OCI-M1 (cell line): Measurements from ENCODE around the gene ZBTB34.

ENCODE experiments used
- DNase-seq: peaks from one replicate; lab custom pipeline; 2025; lab: John Stamatoyannopoulos, UW

ZBTB34 gene

DNA sequence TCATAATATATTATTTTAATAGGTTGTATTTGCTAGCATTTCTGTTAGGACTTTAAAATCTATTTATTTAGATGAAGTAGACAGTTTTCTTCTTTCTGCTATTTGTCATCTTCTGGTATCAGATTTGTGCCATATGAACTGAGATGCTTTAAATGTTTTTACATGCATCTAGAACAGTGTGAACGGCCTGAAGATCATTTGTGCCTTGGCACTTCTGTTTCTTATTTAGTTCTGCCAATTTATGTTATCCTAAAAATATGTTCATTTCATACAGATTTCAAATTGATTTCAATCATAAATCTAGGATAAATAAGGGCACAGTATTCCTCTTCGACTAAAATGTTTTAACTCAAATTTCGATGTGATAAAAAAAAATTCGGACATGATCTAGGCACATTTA lies 16.1 kb downstream of the ZBTB34 start:
- DNase-seq, result no peak

DNA sequence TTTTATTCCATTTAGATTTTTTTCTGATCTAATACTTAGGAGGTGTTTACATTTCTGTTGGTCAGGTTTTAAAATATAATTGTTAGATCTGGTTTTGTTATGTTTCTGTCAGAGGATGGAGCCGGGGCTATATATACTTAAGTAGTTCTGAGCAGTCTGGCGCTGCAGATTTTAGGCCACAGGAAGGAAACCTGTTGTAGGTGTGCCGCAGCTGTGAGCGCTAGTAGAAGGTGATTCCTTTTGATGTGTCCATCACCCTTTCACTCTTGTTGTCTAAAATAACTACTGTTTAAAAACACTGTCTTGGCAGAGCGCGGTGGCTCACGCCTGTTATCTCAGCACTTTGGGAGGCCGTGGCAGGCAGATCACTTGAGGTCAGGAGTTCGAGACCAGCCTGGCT lies 17.0 kb downstream of the ZBTB34 start:
- no peak for DNase-seq

DNA sequence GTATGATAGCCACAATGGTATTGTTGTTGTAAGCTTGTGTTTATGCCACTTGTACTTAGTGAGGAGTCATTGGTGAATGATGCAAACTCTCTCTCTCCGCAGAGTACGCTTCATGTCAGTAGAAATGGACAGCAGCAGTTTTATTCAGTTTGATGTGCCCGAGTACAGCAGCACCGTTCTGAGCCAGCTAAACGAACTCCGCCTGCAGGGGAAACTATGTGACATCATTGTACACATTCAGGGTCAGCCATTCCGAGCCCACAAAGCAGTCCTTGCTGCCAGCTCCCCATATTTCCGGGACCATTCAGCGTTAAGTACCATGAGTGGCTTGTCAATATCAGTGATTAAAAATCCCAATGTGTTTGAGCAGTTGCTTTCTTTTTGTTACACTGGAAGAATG lies 18.8 kb downstream of the ZBTB34 start:
- no peak for DNase-seq

DNA sequence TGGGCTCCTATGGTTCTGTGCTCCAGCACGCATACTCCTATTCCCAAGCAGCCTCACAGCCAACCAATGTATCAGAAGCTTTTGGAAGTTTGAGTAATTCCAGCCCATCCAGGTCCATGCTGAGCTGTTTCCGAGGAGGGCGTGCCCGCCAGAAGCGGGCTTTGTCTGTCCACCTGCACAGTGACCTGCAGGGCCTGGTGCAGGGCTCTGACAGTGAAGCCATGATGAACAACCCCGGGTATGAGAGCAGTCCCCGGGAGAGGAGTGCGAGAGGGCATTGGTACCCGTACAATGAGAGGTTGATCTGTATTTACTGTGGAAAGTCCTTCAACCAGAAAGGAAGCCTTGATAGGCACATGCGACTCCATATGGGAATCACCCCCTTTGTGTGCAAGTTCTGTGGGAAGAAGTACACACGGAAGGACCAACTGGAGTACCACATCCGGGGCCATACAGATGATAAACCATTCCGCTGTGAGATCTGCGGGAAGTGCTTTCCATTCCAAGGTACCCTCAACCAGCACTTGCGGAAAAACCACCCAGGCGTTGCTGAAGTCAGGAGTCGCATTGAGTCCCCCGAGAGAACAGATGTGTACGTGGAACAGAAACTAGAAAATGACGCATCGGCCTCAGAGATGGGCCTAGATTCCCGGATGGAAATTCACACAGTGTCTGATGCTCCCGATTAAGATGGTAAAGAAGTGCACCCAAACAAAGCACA lies 19.9 kb downstream of the ZBTB34 start:
- DNase-seq, result no peak

DNA sequence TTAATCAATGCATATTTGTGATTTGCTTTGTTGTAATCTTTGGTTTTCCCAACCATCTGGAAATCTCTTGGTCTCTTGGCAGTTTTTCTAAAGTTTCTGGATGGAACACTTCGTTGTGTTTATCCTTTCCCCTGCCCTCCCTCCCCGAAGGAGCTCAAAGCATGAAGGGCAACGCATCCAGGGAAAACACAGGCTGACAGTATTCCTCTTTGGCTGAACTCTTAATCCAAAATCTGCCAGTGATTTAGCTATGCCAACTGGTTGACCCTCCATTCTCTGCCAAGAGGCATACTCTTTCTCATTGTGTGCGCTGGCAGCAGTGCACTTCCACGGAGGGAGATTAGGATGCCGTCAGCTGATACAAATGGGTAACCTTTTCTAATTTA lies 20.5 kb downstream of the ZBTB34 start:
- DNase-seq, result no peak

DNA sequence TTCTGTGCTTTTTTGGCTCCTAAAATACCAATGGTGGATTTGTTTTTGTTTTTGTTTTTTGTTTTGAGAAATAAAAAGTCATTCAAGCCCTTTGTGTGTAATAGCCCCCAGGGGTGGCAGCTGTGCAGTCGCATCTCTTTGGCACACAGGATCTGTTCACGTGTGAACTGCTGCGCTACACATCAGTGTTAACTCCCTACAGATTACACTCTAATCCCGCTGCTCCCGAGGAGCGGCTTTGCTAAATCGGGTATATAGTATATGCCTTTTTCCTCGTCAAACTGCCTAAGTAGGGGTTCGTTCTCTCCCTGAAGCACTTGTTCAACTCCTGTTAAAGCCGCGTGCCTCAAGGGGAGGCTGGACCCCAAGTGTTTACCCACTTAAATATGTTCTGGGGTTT lies 22.3 kb downstream of the ZBTB34 start:
- DNase-seq, result no peak

DNA sequence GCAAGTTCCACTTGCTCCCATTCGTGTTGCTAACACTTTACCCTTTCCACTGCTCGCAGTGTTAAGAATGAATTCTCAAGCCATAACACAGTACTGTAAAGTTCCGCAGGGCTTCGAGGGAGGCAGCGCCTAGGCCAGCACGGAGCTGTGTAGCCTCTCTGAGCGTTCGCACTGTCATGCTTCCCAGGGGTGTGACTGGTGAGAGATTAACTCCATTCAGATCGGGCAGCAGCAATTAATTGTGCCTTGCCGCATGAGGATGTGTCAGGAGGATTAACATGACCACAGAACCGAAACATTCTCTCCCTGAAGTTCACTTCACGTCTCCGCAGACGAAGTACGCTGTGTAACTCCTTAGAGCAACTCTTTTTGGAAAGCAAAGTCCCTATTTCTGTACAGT lies 23.2 kb downstream of the ZBTB34 start:
- no peak for DNase-seq

DNA sequence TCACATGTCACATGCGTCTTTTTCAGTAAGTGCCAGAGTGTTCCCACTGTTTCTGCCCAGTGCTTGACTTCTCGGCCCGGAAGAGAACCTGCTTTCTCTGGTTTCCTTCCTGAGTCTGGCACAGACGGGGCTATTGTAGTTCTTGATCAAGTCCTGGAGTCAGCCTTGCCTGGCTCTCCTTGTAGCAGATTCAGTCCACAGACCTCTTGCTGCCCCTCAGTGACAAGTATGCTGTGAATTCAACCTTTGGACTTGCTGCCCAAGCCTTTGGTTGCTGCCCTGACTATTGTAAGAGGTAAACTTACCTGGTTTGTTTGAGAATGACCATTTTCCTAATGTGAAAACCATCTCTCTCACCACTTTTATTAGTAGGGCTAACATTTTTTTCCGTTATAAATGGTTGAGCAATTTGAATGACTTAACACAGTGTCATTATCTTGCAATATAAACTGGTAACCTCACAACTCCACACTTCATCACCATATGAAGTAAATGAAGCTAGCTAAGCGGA lies 24.7 kb downstream of the ZBTB34 start:
- DNase-seq, result no peak

DNA sequence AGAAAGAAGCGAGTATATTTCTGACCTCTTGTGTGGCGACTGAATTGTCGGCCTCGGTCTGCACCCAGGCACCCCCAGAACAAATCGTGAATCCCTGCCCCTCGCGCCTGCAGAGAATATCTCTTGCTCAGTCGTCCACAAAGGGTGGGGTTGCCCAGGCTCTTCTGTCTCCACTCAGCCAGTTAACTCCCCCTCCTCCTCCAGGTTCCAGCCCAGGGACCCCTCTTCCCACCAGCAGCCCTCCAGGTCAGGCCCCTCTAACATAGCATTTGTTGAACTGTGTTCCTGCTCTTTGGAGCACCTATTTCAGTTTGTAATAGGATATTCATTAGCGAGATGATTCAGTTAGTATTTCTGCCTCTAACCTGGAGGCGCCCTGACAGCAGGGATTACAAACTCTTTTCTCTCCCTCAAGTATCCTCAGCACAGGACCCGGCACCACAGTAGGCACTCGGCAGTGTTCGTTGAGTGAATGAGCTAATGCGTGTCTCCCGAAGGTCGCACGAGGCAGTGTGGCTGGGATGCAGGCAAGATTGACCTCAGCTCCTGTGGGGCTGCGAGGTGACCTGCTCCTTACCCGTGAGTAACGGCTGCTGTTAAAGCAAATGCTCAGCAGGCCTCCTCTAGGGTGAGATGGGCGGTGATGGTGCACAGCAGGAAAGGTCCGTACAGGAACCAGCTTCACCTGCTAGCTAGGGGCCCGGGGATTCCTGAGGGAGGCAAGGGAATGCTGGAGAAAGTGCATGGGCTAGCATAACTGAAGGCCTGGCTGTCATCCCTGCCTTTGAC lies 25.8 kb downstream of the ZBTB34 start:
- no peak for DNase-seq

DNA sequence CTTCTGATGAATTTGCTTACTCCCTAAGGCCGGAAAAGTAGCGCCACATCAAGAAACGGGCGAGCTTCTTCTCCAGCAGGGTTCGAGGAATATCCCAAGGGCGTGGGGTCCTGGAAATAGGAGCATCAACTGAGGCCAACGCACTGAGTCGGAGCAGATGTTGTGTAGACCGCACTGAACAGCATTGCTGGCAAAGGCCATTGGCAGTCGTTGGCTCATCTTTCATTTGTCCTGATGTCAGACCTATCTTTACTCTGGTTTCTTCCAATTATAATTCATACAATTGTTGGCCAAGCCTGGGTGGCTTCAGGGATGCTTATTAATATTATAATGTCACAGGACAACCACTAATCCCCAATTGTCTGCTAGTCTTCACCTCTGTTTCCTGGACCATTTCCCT lies 26.5 kb downstream of the ZBTB34 start:
- no peak for DNase-seq

DNA sequence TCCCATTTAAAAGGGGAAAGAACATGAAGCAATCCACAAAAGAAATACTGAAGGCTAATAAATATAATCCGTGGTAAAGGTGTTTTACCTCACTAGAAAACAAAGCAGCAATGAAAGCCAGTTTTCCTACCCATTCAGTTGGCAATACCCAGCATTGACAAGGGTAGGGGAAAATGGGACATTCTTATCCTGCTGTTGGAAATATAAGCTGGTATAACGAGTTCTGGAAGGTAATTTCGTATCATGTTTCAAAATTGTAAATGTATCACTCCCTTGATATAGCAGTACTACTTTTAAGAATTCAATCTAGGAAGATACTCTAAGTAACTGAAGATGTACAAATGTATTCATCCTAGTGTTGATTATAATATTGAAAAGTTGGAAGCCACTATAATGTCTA lies 31.2 kb downstream of the ZBTB34 start:
- DNase-seq, result no peak

DNA sequence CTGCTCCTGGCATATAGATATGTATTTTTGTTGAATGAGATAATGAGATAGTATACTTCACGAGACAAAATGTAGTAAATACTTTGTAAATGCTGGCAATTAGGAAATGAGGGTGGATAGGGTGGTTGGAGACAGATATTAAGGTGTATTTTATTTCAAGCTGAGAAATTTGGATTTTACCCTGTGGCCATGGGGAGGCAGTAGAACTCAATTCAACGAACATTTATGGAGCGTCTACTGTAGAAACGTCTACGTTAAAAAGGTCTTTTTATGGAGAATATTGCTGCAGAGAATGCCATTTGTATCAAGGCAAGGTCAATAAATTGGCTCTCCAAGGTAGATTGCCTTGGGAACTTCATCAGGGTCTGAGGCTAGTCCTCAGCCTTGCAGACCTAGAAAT lies 32.6 kb downstream of the ZBTB34 start:
- DNase-seq, result no peak

DNA sequence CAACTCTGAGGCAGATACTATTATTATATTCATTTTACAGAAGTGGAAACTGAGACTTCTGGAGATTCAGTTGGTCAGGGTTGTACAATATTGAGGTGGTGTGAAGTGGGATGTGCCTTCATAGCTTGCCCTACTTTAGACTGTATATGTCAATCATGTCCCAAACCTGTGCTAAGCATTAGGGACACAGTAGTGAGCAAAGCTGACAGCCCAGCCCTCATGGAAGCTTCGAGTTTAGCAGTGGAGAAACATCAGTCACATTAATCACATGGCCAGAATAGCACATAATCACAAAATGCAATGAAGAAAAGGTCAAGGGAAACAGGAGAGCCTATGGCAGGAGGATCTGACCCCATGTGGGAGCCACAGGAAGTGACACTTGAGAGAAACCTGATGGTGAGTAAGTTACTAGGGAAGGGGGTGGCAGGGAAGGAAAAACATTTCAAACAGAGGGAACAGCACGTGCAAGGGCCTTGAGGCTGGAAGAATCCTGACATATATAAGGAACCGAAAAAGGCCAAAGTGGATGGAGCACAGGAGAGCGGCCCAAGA lies 33.7 kb downstream of the ZBTB34 start:
- DNase-seq, result no peak

DNA sequence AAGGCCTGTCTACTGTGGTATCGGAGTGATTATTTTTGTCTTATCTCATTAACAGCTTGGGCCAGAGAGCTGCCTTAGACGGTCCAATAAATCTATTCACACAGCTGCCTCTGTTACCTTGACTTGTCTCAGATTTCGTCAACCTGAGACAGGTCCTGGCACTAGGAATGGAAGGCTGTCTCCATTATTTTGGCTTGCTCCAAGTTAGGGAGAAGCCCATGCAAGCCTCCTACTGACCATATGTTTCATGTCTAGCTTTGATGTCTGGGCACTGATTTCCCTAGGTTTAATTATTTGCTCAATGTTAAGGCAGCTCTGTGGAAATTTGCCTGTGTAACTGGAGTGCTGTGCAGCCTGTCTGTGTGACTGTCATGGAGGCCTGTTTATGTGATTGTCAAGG lies 41.8 kb downstream of the ZBTB34 start:
- no peak for DNase-seq

DNA sequence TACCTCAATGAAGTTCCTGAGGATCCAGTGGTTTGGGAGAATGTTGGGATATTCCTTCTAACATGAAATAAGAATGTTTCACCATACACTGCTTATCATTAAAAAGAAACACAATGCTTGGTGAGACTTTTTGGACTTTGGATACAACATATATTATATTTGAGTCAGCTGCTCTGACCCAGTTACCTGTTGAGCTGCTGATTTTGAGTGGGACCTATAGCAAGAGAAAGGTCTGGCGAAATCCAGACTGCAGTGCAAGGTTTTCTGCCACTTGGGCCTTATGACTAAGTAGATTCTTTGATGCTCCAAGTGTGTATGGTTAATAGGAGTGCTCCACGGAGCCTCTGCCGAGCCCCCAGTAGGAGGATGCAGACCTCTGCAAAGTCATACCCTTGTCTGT lies 44.1 kb downstream of the ZBTB34 start:
- no peak for DNase-seq

DNA sequence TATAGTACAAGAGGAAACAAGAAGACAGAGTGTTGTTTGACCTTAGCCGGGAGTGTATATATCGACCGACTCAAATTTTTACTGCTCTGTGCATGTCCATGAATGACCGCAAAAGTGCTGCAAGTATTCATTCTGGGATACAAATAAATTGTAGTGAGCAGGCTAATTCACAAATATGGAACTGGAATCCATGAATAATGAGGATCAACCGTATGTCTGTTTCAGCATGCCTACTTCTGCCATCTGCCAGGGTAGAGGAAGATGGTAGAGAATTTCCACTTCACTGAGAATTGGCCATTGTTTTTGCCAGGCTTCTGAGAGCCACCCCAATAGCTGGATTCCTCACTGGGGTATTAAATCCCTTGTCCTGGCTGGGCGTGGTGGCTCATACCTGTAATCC lies 45.7 kb downstream of the ZBTB34 start:
- no peak for DNase-seq

DNA sequence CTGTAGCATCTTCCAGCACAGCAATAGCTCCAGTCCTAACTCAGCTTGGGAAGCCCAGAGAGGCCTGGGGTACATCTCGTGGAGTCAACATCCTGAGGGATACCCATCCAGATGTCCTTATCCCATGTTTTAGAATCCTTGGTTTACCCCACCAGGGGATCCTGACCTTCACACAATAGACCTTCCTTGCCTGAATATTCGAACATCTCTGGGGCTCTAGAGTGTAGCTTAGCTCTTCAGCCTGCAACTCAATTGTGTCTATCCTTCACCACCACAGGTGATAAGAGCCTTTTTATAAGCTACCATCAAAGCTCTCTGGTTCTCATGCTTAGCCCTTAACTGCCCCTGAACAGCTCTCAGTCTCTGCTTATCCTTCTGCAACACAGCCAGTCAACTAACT lies 46.6 kb downstream of the ZBTB34 start:
- no peak for DNase-seq

DNA sequence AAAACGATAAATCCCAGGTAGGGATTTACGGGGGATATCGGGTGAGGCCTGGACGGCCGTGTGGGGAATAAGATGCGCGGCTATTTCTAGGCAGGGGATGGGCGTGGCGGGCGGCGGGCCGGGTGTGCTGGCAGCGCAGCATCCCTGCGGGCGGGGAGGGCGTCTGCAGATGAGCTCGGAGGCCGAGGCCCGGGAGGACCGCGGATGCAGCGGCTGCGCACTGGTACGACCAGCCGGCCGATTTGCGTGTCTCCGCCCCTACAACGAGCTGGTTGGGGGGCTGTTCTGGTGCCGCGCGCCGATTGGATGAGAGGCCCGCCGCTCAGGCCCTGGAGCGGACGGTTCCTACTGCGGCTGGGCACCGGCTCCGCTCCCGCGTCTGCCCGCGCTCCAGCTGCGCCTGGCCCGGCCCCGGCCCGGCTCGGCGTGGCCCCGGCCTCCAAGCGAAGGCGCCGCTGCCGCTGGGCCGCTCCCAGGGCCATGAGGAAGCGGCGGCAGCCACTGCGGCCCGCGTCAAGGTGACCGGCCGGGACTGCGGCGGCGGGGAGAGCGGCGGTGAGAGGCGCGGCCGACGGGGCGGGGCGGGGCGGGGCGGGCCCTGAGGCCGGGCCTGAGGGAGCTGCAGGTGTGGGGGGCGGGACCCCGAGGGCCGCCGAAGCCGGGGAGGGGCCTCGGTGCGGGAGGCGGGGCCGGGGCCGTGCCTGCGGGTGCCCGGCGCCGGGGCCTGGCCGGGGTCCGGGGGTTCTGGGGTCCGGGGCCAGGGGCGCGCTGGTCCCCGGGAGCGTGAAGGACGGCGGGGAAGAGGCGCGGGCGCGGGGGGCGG lies 54.2 kb downstream of the ZBTB34 start, which contains the start of gene RALGPS1:
RALGPS1 (plus strand) TSS at position 325 of the 823 bp plus-strand sequence. CDS start 47,508 bp downstream, outside the sequence.
- peak; percentile 92 for DNase-seq

DNA sequence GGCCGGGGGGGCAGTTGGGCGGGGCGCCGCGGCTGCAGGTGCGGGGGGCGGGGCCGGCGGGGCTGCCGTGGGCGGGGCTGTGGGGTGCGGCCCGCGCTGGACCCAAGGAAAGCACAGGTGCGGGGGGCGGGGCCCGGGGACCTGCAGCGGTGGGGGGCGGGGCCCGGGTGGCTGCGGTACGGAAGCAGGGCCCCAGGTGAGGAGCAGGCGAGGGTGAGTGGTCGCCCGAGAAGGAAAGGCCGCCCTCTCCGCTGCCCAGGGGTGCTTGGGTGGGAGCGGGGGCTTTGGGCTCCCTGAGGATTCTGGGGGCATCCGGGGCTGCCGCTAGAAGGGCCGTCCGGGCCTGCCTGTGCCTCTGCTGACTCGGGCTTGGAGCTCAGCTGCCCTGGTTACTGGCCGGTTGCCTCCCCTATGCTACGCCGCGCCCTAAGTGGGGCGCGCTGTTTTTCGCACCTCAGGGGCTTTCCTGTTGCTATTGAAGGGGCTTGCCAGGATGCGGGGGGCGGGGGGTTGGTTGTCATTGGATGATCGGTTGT lies 54.9 kb downstream of the ZBTB34 start:
- DNase-seq, result no peak

DNA sequence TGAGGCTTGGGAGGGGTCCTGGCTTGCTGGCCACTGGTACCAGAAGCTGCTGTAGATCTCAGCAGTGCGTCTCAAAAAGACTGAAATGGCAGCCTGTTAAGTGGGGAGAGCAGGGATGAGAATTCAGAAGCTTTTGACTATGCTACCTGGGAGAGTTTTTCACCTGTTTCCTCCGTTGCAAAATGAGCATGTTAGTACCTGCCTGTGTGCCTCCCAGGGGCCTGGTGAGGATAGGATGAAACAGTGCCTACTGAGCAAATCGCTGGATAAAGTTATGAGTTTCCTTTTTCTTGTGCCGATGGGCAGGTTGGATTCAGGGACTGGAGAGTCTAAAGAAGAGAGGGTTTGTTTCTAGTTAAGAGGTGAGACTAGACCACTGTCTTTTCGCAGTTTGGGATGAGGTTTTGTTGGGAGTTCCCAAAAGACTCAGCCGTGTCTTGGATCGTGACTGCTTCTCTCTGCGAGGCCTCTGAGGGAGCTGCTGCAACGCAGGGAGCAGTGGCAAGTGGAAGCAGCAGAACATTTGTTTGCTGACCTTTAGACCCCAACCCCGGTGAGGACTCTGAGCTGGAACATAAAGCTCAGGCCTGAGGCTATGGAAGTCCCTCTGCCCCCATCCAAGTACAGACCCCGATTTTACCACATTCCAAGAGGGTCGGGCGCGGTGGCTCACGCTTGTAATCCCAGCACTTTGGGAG lies 55.6 kb downstream of the ZBTB34 start:
- DNase-seq, result no peak

DNA sequence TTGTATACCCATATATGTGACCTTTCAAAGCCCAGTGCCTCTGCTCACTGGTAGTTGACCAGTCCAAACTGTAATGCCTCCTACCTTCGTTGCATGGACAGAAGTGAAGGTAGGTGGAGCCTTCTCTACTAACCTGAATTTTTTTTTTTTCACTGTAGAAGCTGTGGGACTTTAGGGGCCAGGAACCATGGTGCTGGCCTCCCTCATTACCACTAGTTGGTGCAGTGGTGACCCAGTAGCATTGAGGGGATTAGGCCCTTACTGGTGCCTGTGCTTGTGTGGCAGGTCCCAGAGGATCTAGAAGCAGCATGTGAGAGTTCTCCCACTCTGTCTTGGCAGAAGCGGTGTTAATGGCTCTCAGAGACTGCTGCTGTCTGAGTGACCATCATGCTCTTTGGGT lies 56.5 kb downstream of the ZBTB34 start:
- peak; percentile 28 for DNase-seq
